H9 (cell line): ENCODE results near the gene MED27. TPM values are rescaled to one million over a fixed set of nuclear protein-coding genes. Genes with fewer than 3 reads are reported as not detected.

Experiments
- DNase-seq: peaks from one replicate; pipeline ENCODE4 v3.0.0-alpha.2; 2017
- H2AFZ ChIP-seq: one replicate; pipeline ENCODE4 v1.6.1; 2013; ENCODE audit warnings: mild to moderate bottlenecking, low read length, control low read depth, moderate library complexity
- H2AK5ac ChIP-seq: 2 replicates; pipeline ENCODE4 v1.6.1; 2013; ENCODE audit warnings: low read length, control low read depth, mixed read lengths; ENCODE audit not compliant: insufficient read length
- H2BK120ac ChIP-seq: one replicate; pipeline ENCODE4 v1.6.1; 2013; ENCODE audit warnings: low read depth, mild to moderate bottlenecking, low read length, control low read depth, inconsistent platforms; ENCODE audit not compliant: poor library complexity, severe bottlenecking
- H2BK12ac ChIP-seq: 2 replicates; pipeline ENCODE4 v1.6.1; 2013; ENCODE audit warnings: low read length, control low read depth, mixed read lengths, low read depth; ENCODE audit not compliant: insufficient read length
- H2BK15ac ChIP-seq: 2 replicates; pipeline ENCODE4 v1.6.1; 2013; ENCODE audit warnings: low read depth, low read length, control low read depth
- H2BK20ac ChIP-seq: one replicate; pipeline ENCODE4 v1.6.1; 2013; ENCODE audit warnings: low read depth, mild to moderate bottlenecking, low read length, control low read depth, inconsistent platforms; ENCODE audit not compliant: poor library complexity, severe bottlenecking
- H2BK5ac ChIP-seq: 2 replicates; pipeline ENCODE4 v1.6.1; 2013; ENCODE audit warnings: low read length, control low read depth, mixed read lengths; ENCODE audit not compliant: insufficient read length
- H3K14ac ChIP-seq: 2 replicates; pipeline ENCODE4 v1.6.1; 2013; ENCODE audit warnings: low read length, control low read depth; ENCODE audit not compliant: insufficient read depth
- H3K18ac ChIP-seq: 2 replicates; pipeline ENCODE4 v1.6.1; 2013; ENCODE audit warnings: low read depth, mild to moderate bottlenecking, mixed read lengths, low read length, control low read depth; ENCODE audit not compliant: insufficient read length
- H3K23ac ChIP-seq: 2 replicates; pipeline ENCODE4 v1.6.1; 2013; ENCODE audit warnings: low read length, control low read depth, mixed read lengths, low read depth; ENCODE audit not compliant: insufficient read length
- H3K23me2 ChIP-seq: 2 replicates; pipeline ENCODE4 v1.6.1; 2013; ENCODE audit warnings: low read depth, mild to moderate bottlenecking, mixed read lengths, low read length, control low read depth; ENCODE audit not compliant: insufficient read length, poor library complexity, severe bottlenecking
- H3K27ac ChIP-seq: 2 replicates; pipeline ENCODE4 v1.5.1; 2013; ENCODE audit warnings: low read length, control low read depth, mixed read lengths, low read depth; ENCODE audit not compliant: insufficient read length
- H3K27me3 ChIP-seq: 2 replicates; pipeline ENCODE4 v1.6.1; 2013; ENCODE audit warnings: low read length, control low read depth, inconsistent platforms; ENCODE audit not compliant: insufficient read depth
- H3K4ac ChIP-seq: 2 replicates; pipeline ENCODE4 v1.6.1; 2013; ENCODE audit warnings: low read depth, mild to moderate bottlenecking, control low read depth, inconsistent platforms, low read length, moderate library complexity
- H3K4me1 ChIP-seq: 2 replicates; pipeline ENCODE4 v1.6.1; 2013; ENCODE audit warnings: low read length, control low read depth, inconsistent platforms; ENCODE audit not compliant: insufficient read depth
- H3K4me2 ChIP-seq: 2 replicates; pipeline ENCODE4 v1.6.1; 2013; ENCODE audit warnings: low read length, control low read depth, mixed read lengths; ENCODE audit not compliant: insufficient read length, insufficient read depth
- H3K56ac ChIP-seq: 2 replicates; pipeline ENCODE4 v1.6.1; 2013; ENCODE audit warnings: low read depth, mild to moderate bottlenecking, mixed read lengths, low read length, control low read depth; ENCODE audit not compliant: insufficient read length
- H3K79me1 ChIP-seq: 2 replicates; pipeline ENCODE4 v1.6.1; 2013; ENCODE audit warnings: low read depth, mild to moderate bottlenecking, moderate library complexity, low read length, control low read depth, inconsistent platforms; ENCODE audit not compliant: insufficient read depth, poor library complexity, severe bottlenecking
- H3K79me2 ChIP-seq: 2 replicates; pipeline ENCODE4 v1.6.1; 2013; ENCODE audit warnings: low read length, control low read depth, inconsistent platforms; ENCODE audit not compliant: insufficient read depth
- H3K9ac ChIP-seq: 2 replicates; pipeline ENCODE4 v1.6.1; 2013; ENCODE audit warnings: low read length, control low read depth, mixed read lengths; ENCODE audit not compliant: insufficient read length; ENCODE audit errors: extremely low read depth
- H3K9me3 ChIP-seq: one replicate; pipeline ENCODE4 v1.6.1; 2013; ENCODE audit warnings: low read depth, low read length, inconsistent platforms; ENCODE audit not compliant: control insufficient read depth
- H3T11ph ChIP-seq: one replicate; pipeline ENCODE4 v1.6.1; 2013; ENCODE audit warnings: mild to moderate bottlenecking, low read length, control low read depth, inconsistent platforms
- H4K20me1 ChIP-seq: one replicate; pipeline ENCODE4 v1.6.1; 2013; ENCODE audit not compliant: control insufficient read depth, insufficient read length, insufficient read depth
- H4K5ac ChIP-seq: 2 replicates; pipeline ENCODE4 v1.6.1; 2013; ENCODE audit warnings: low read depth, mild to moderate bottlenecking, mixed read lengths, low read length, control low read depth; ENCODE audit not compliant: insufficient read length
- H4K8ac ChIP-seq: replicated peaks from 2 replicates; pipeline ENCODE4 v1.6.1; 2013; ENCODE audit warnings: low read length, control low read depth, mixed read lengths, low read depth; ENCODE audit not compliant: insufficient read length
- H4K91ac ChIP-seq: 2 replicates; pipeline ENCODE4 v1.6.1; 2013; ENCODE audit warnings: low read depth, mild to moderate bottlenecking, moderate library complexity, mixed read lengths, low read length, control low read depth; ENCODE audit not compliant: insufficient read length
- H3K27ac Mint-ChIP-seq, 3 experiments: 2 replicates in 2 of 3; 3 replicates in 1 of 3; pipeline ENCODE4 v1.8.0; 2020 to 2021; ENCODE audit warnings: mixed read lengths in 3 of 3, mild to moderate bottlenecking in 1 of 3, moderate library complexity in 1 of 3
- H3K27me3 Mint-ChIP-seq: 2 replicates; pipeline ENCODE4 v1.8.0; 2021; ENCODE audit warnings: low read depth, mild to moderate bottlenecking, moderate library complexity, mixed read lengths
- H3K36me3 Mint-ChIP-seq, 3 experiments: 2 replicates in 2 of 3; 3 replicates in 1 of 3; pipeline ENCODE4 v1.8.0; 2020 to 2021; ENCODE audit warnings: low read depth in 3 of 3, mixed read lengths in 3 of 3; ENCODE audit not compliant: insufficient read depth in 1 of 3
- H3K4me1 Mint-ChIP-seq, 2 experiments: 2 replicates each; pipeline ENCODE4 v1.8.0; 2020; ENCODE audit warnings: mixed read lengths in 2 of 2
- H3K4me3 Mint-ChIP-seq, 2 experiments: 2 replicates in 1 of 2; 3 replicates in 1 of 2; pipeline ENCODE4 v1.8.0; 2020 to 2021; ENCODE audit warnings: mild to moderate bottlenecking in 2 of 2, mixed read lengths in 2 of 2, moderate library complexity in 1 of 2
- H3K9me3 Mint-ChIP-seq, 2 experiments: 2 replicates in 1 of 2; 3 replicates in 1 of 2; pipeline ENCODE4 v1.8.0; 2020; ENCODE audit warnings: mild to moderate bottlenecking in 2 of 2, mixed read lengths in 2 of 2, moderate library complexity in 1 of 2
- WGBS: extraction: QIAGEN DNeasy Blood & Tissue Kit; methylation state at CpG from one replicate; pipeline ENCODE4 v1.1.7; 2013; ENCODE audit warnings: missing lambda C conversion rate, low lambda C conversion rate, mixed read lengths; ENCODE audit not compliant: insufficient read length; ENCODE audit errors: extremely low coverage; 5-methylcytosine and 5-hydroxymethylcytosine counted together
- total RNA-seq: library from RNA; stranded (reverse); gene quantifications from 2 replicates; pipeline ENCODE4 v1.2.1, GENCODE V29; 2021
- TF ChIP-seq, protein P1 (sequence below): fragments of 200-600 bp; sonication (generic); conservative IDR thresholded peaks from 3 replicates; pipeline ENCODE4 v1.8.0; 2021; ENCODE audit warnings: antibody characterized with exemption, mild to moderate bottlenecking

Gene MED27
- total RNA-seq, 1 experiment from 2014 or later = 33.5 TPM

- Histone ChIP-seq H2AFZ (no peak overlapping the region), H3T11ph (no peak overlapping the region), H3K56ac (no peak overlapping the region), H2AK5ac (no peak overlapping the region), H3K79me1 (no peaks in the 10 kb centered on the region), H3K9me3 (no peaks in the 10 kb centered on the region), H2BK5ac (no peak overlapping the region), H3K4me1 (peaks cover 3% of the 10 kb centered on the region), H2BK20ac (no peak overlapping the region), H4K8ac (no peak overlapping the region), H4K20me1 (no peaks in the 10 kb centered on the region), H3K18ac (no peak overlapping the region), H3K27me3 (no peaks in the 10 kb centered on the region), H3K4me2 (no peak overlapping the region), H2BK120ac (no peak overlapping the region), H3K79me2 (no peaks in the 10 kb centered on the region), H4K5ac (no peak overlapping the region), H3K4ac (no peak overlapping the region), H3K23me2 (no peaks in the 10 kb centered on the region), H2BK15ac (no peak overlapping the region), H3K9ac (no peak overlapping the region), H3K14ac (no peak overlapping the region), H3K23ac (no peak overlapping the region), H3K27ac (no peak overlapping the region), H2BK12ac (no peak overlapping the region), H4K91ac (no peak overlapping the region)
- H3K4me3 Mint-ChIP-seq = no peak overlapping the region
- H3K36me3 Mint-ChIP-seq = peaks cover 0 to 16% (median 13%) of the 10 kb centered on the region in 3 experiments; a peak in 4 of 7 replicates
- no peaks in the 10 kb centered on the region for H3K27me3 Mint-ChIP-seq
- no peak overlapping the region; a peak in 1 of 7 replicates for H3K27ac Mint-ChIP-seq
- H3K9me3 Mint-ChIP-seq = peaks cover 0 to 4% of the 10 kb centered on the region in 2 experiments; a peak in 3 of 5 replicates
- no peak for DNase-seq
- H3K4me1 Mint-ChIP-seq = peaks cover 5 to 12% of the 10 kb centered on the region in 2 experiments
- TF ChIP-seq, protein P1, sequence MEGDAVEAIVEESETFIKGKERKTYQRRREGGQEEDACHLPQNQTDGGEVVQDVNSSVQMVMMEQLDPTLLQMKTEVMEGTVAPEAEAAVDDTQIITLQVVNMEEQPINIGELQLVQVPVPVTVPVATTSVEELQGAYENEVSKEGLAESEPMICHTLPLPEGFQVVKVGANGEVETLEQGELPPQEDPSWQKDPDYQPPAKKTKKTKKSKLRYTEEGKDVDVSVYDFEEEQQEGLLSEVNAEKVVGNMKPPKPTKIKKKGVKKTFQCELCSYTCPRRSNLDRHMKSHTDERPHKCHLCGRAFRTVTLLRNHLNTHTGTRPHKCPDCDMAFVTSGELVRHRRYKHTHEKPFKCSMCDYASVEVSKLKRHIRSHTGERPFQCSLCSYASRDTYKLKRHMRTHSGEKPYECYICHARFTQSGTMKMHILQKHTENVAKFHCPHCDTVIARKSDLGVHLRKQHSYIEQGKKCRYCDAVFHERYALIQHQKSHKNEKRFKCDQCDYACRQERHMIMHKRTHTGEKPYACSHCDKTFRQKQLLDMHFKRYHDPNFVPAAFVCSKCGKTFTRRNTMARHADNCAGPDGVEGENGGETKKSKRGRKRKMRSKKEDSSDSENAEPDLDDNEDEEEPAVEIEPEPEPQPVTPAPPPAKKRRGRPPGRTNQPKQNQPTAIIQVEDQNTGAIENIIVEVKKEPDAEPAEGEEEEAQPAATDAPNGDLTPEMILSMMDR = no peak
- WGBS = no CpG with 5 or more reads among the region's 2 CpGs
These were observed 142.2 kb downstream of the MED27 start for GRCh38 chr9:131937451-131937850.
